GM12892 (cell line): ENCODE measurements around the gene COPZ1.

Source experiments
- POLR2A ChIP-seq: IDR thresholded peaks from 2 replicates; pipeline ENCODE4 v1.6.1; 2011; ENCODE audit warnings: low read depth, low read length, control low read depth
- POLR2AphosphoS5 ChIP-seq: IDR thresholded peaks from 2 replicates; pipeline ENCODE4 v1.6.1; 2011; ENCODE audit warnings: low read depth, low read length, control low read depth
- TAF1 ChIP-seq: IDR thresholded peaks from 2 replicates; pipeline ENCODE4 v1.6.1; 2011; ENCODE audit warnings: low read depth, mild to moderate bottlenecking, control low read depth, low read length, borderline replicate concordance

DNA sequence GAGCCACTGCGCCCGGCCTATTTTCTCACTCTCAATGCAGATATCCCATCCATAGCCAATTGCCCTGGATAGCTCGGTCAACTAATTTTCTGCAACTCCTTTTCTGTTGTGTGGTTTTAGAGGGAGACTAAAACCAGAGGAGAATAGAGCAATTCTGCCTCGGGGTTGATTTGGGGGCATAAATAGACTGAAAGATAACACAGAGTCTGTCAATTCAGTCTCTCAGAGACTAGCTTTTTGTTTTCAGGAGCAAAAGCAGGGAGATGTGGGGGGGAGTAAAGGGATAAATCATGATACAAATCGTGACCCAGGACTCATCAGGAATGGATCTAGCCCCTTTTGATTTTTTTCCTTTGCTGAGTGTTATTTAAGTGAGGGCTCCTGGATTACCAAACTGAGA lies 6.5 kb downstream of the COPZ1 start:
- TF ChIP-seq POLR2A = no peak
- TF ChIP-seq POLR2AphosphoS5 = no peak
- TF ChIP-seq TAF1 = no peak
